Measurements from ENCODE around the gene CCDC146.
"Not testable (repeated sequence)": the region's sequence is repeated elsewhere in the genome, so short reads cannot be mapped to it uniquely, and the experiment has no call there.

CCDC146 gene

GRCh38 chr7:77202481-77202976 lies 80.1 kb downstream of the CCDC146 start:
- no peak for DNase-seq

GRCh38 chr7:77205706-77206105 lies 83.3 kb downstream of the CCDC146 start:
- DNase-seq: no peak

- no peak for DNase-seq
Observed at GRCh38 chr7:77208416-77208815, 86.0 kb downstream of the CCDC146 start.

- DNase-seq: no peak
Observed at GRCh38 chr7:77209479-77210139, 87.2 kb downstream of the CCDC146 start.

- DNase-seq: no peak
Observed at GRCh38 chr7:77216181-77216845, 93.9 kb downstream of the CCDC146 start.

- DNase-seq: no peak
Observed at GRCh38 chr7:77217474-77218185, 95.2 kb downstream of the CCDC146 start.

GRCh38 chr7:77219701-77220331 lies 97.4 kb downstream of the CCDC146 start:
- not testable (repeated sequence) for DNase-seq

- DNase-seq: no peak
Observed at GRCh38 chr7:77222065-77222464, 99.7 kb downstream of the CCDC146 start.

GRCh38 chr7:77222819-77223218 lies 100.4 kb downstream of the CCDC146 start:
- DNase-seq: no peak

- DNase-seq: no peak
Observed at GRCh38 chr7:77223261-77223660, 100.8 kb downstream of the CCDC146 start.

- DNase-seq: no peak
Observed at GRCh38 chr7:77226357-77226839, 104.0 kb downstream of the CCDC146 start.

- DNase-seq: not testable (repeated sequence)
Observed at GRCh38 chr7:77228795-77229194, 106.4 kb downstream of the CCDC146 start.

GRCh38 chr7:77232467-77232866 lies 110.1 kb downstream of the CCDC146 start:
- DNase-seq: no peak

GRCh38 chr7:77235276-77235675 lies 112.9 kb downstream of the CCDC146 start:
- DNase-seq: no peak

GRCh38 chr7:77238703-77239136 lies 116.3 kb downstream of the CCDC146 start:
- no peak for DNase-seq

- DNase-seq: no peak
Observed at GRCh38 chr7:77239471-77239870, 117.1 kb downstream of the CCDC146 start.

GRCh38 chr7:77242068-77242467 lies 119.7 kb downstream of the CCDC146 start:
- no peak for DNase-seq

- DNase-seq: no peak
Observed at GRCh38 chr7:77242554-77242953, 120.1 kb downstream of the CCDC146 start.

- DNase-seq: no peak
Observed at GRCh38 chr7:77244222-77244934, 122.0 kb downstream of the CCDC146 start.

- DNase-seq: no peak
Observed at GRCh38 chr7:77245015-77245755, 122.8 kb downstream of the CCDC146 start.

GRCh38 chr7:77246026-77246640 lies 123.7 kb downstream of the CCDC146 start:
- DNase-seq: no peak

Data from activated effector memory CD4-positive, alpha-beta T cell treated with anti-CD3 and anti-CD28 coated beads, Interleukin-2, amount 50 U/mL, for 16 hours (primary cell).